H1 (cell line): Measurements from ENCODE around the gene HAPLN3. TPM values are rescaled to one million over a fixed set of nuclear protein-coding genes. Genes with fewer than 3 reads are reported as not detected.

ENCODE experiments used
- CBX5 ChIP-seq: fragments of 300-800, 300-1000 bp; sonication (generic); IDR thresholded peaks from 2 replicates; pipeline ENCODE4 v1.7.1; 2016; ENCODE audit warnings: antibody characterized with exemption, low read length, low read depth
- KDM5A ChIP-seq: fragments of 200-600 bp; IDR thresholded peaks from 2 replicates; pipeline ENCODE4 v1.7.1; 2012; ENCODE audit warnings: mild to moderate bottlenecking, low read length, inconsistent platforms, mixed read lengths
- POLR2AphosphoS5 ChIP-seq: IDR thresholded peaks from 2 replicates; pipeline ENCODE4 v1.6.1; 2011; ENCODE audit warnings: low read depth, low read length
- RXRA ChIP-seq: IDR thresholded peaks from 2 replicates; pipeline ENCODE4 v1.6.1; 2011; ENCODE audit warnings: low read depth, mild to moderate bottlenecking, low read length, moderate library complexity; ENCODE audit not compliant: insufficient read depth
- SIRT6 ChIP-seq: IDR thresholded peaks from one replicate; pipeline ENCODE4 v1.7.1; 2012; ENCODE audit warnings: low read length, inconsistent platforms
- polyA plus RNA-seq, 7 experiments: library from polyadenylated mRNA; depleted of rRNA in 3 of 7; stranded (reverse) in 5 of 7; unstranded in 2 of 7; fragments of >200 nt in 5 of 7; fragments of 200-250 nt in 2 of 7; gene quantifications; 1 replicate in 5 of 7; 2 replicates in 1 of 7; 4 replicates in 1 of 7; pipeline versions ENCODE4 v1.2.1 to v1.2.3, GENCODE V29; 2011 to 2013; ENCODE audit warnings: missing spikeins in 2 of 7, mixed read lengths in 2 of 7
- total RNA-seq: library from RNA; stranded (reverse); fragmentation: NEBNext Ultra II Directional; extraction: Animal tissue kit (Norgen Biotek cat#: 25700); gene quantifications from 2 replicates; pipeline ENCODE4 v1.2.1, GENCODE V29; 2021

The HAPLN3 gene
- total and polyA plus RNA-seq, 2 of the 8 experiments (the other 6 are each of a cell fraction or from before 2014, with no cell fraction given), result 76.2 to 79.7 TPM

DNA sequence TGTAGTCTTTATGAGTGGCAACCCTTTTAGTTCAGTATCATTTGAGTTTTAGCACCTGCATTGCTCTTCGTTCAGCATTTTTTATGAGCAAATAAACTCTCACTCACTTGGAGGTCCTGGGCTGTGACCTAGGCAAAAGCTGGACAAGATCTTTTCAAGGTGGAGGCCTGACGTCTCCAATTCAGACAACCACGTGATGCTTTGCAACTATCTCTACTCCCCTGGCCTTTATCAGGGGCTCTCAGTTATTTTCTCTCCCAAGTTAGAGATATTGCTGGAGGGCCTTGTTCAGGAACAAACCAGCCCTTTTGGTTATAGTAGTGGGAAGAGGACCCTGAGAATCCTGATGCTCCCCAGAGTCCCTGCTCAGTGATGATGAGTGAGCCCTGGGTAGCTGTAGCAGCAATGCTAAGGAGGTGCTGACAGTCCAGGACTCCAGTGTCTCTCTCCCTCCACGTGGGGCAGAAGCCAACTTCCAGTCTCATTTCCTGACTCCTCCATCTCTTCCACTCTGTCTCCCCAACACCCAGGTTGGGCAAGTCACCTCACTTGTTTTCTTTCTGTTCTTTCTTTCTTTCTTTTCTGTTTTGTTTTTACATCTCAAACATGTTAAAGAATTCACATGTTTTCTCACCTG lies 30.4 kb downstream of the HAPLN3 start (continued):
- TF ChIP-seq RXRA (no peak), CBX5 (no peak), SIRT6 (no peak), POLR2AphosphoS5 (no peak), KDM5A (no peak)
